Common myeloid progenitor, CD34-positive (primary cell): ENCODE measurements around the gene ITGA11.

Experiments
- CTCF ChIA-PET: fragments of 350-600 bp; sonication (Branson Sonifier 250); formaldehyde crosslinking; loops from one replicate; lab custom pipeline; 2021; ENCODE audit warnings: antibody characterized with exemption; lab: Charles Lee
- POLR2A ChIA-PET: fragments of 350-600 bp; sonication (Branson Sonifier 250); formaldehyde crosslinking; loops from one replicate; lab custom pipeline; 2021; ENCODE audit warnings: antibody characterized with exemption; lab: Charles Lee
- DNase-seq, 3 donors: peaks; one replicate each; pipeline versions ENCODE4 v3.0.0 to v3.0.0-alpha.2; 2013
- H3K27ac ChIP-seq, 2 experiments: 1 replicate in 1 of 2; 2 replicates in 1 of 2; pipeline ENCODE4 v1.7.0; 2013; ENCODE audit warnings: inconsistent platforms in 2 of 2, low read length in 2 of 2, mild to moderate bottlenecking in 2 of 2, low read depth in 1 of 2, moderate library complexity in 1 of 2; ENCODE audit not compliant: severe bottlenecking in 2 of 2, insufficient read depth in 1 of 2, poor library complexity in 1 of 2
- H3K27me3 ChIP-seq, 5 experiments: replicated peaks in 2 of 5; 1 replicate in 3 of 5; 2 replicates in 2 of 5; pipeline versions ENCODE4 v1.6.1 to v1.7.0; 2013; ENCODE audit warnings: low read length in 4 of 5, mild to moderate bottlenecking in 2 of 5, moderate library complexity in 2 of 5, inconsistent platforms in 1 of 5; ENCODE audit not compliant: insufficient read depth in 5 of 5, control insufficient read depth in 4 of 5
- H3K36me3 ChIP-seq, 4 experiments: 1 replicate in 2 of 4; 2 replicates in 2 of 4; pipeline versions ENCODE4 v1.6.1 to v1.7.0; 2013; ENCODE audit warnings: low read length in 3 of 4, control low read depth in 1 of 4, mild to moderate bottlenecking in 1 of 4; ENCODE audit not compliant: control insufficient read depth in 4 of 4, insufficient read depth in 4 of 4
- H3K4me1 ChIP-seq, 4 experiments: 1 replicate in 3 of 4; 2 replicates in 1 of 4; pipeline versions ENCODE4 v1.6.1 to v1.7.1; 2013; ENCODE audit warnings: low read length in 3 of 4, mild to moderate bottlenecking in 3 of 4, control low read depth in 1 of 4, inconsistent platforms in 1 of 4, moderate library complexity in 1 of 4; ENCODE audit not compliant: control insufficient read depth in 4 of 4, insufficient read depth in 4 of 4; ENCODE audit errors: control extremely low read depth in 1 of 4
- H3K4me3 ChIP-seq, 7 experiments: 1 replicate in 4 of 7; 2 replicates in 3 of 7; pipeline versions ENCODE4 v1.5.1 to v1.7.0; 2013; ENCODE audit warnings: mild to moderate bottlenecking in 7 of 7, low read length in 6 of 7, moderate library complexity in 6 of 7, inconsistent platforms in 2 of 7, low read depth in 2 of 7, control low read depth in 1 of 7; ENCODE audit not compliant: insufficient read depth in 4 of 7, control insufficient read depth in 1 of 7; ENCODE audit errors: extremely low read depth in 1 of 7
- H3K9me3 ChIP-seq, 5 experiments: 1 replicate in 4 of 5; 2 replicates in 1 of 5; pipeline versions ENCODE4 v1.6.1 to v1.7.1; 2013; ENCODE audit warnings: low read length in 4 of 5, mild to moderate bottlenecking in 2 of 5, inconsistent platforms in 1 of 5, low read depth in 1 of 5, moderate library complexity in 1 of 5; ENCODE audit not compliant: control insufficient read depth in 4 of 5, insufficient read depth in 2 of 5; ENCODE audit errors: control extremely low read depth in 1 of 5
- WGBS: methylation state at CpG from one replicate; pipeline ENCODE4 v1.1.5; 2013; ENCODE audit not compliant: insufficient coverage; 5-methylcytosine and 5-hydroxymethylcytosine counted together

Gene ITGA11

DNA sequence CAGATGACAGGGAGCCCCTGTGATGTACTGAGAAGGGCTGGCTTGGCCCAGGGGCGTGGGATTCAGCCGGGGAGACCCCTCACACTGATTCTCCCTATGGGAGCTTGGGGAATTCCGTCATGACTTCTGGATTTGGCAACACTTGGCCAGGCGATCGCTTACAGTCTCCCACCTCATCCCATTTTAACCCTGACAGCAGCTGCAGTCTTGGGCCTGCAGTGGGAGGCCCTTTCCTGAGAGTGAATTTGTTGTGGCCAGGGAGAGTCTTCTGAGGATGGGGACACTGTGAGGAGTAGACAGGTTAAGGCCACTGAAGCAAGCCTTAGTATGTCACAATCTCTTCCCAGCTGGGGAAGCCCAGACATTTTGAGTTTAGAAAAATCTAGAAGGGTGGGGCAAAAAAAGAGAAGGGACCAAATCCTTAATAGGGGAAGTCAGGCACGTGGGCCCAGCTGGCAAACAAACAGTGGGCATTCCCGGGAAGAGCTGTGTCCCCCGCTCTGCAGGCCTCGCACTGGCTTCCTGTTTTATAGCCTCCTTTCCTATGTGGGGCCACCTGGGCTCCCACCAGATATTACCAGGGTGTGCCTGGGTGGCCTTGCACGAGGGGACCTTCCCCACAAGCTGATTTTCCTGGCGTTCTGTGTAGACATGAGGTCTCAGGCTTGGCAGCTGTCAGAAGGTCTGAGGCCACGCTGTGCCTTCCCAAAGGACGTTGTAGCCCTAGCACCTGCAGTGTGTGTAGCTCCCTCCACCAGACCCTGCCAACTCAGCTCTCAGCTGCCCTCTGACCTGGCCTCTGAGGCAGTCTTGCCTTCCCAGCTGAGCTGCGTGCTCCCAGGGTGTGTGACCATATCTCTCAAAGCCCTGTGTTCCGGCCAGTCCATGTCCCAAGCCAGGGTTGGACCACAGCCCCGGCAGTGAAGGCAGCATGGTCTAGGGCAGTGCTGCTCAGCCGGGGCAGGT lies 89.9 kb downstream of the ITGA11 start:
- no peaks in the 10 kb centered on the region for H3K27me3 ChIP-seq
- POLR2A ChIA-PET, result interaction anchor here (0.9 kb wide), 1 partner anchor 110 kb away, joined by 3 read pairs; no protein-coding TSS in a partner anchor
- no peaks in the 10 kb centered on the region for H3K9me3 ChIP-seq
- H3K4me1 ChIP-seq, result peaks cover 0 to 27% (median 13%) of the 10 kb centered on the region in 4 experiments
- 60% methylated on average over 9 of the region's 17 CpGs for WGBS
- no peak overlapping the region for H3K4me3 ChIP-seq
- no peak overlapping the region for H3K27ac ChIP-seq
- H3K36me3 ChIP-seq, result no peaks in the 10 kb centered on the region
- no peak for DNase-seq
- CTCF ChIA-PET, result interaction anchor here (0.9 to 2.3 kb wide), 6 partner anchors 8 to 208 kb away, joined by 3 to 7 read pairs (median 3); no protein-coding TSS in a partner anchor

DNA sequence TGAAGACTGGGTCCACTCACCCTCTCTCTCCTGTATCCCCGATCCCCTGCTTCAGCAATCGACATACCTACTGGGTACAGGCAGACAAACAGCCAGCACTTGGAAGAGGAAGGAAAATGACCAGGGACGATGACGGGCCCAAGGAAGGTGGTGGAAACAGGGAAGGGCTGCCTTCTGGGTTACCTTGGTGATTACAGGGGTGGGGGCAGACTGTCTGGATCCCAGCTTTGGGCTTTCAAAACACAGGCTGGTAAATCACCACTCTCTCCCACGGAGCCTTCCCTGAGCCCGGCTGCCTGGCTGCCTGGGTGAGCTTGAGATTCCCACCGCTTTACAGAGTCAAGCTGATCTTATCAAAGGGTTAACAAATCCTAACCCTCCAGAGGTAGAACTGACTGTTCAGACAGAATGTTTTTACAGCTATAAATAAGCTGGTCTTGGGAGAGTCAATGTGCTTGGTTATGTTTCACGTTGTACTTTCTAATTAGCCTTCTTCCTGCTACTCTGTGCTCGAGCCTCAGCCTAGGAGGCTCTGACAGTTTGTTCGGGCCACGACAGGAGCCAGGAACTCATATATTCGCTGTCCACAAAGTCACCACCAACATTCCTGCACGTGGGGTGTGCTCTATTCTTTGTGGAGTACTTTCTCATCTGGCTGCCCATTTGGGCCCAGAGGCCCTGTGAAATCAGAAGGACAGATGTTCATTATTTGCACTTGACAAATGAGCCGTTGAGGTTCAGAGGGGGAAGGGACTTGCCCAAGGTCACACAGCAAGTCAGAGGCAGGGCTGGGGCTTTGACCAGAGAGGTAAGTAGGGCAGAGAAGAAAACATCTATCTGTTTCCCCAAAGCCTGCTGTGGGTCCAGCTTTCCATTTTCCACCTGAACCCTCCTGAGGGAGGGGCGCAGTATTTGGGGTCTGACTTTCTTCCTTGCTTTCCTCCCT lies 91.0 kb downstream of the ITGA11 start:
- ChIA-PET CTCF (no interaction called here), POLR2A (interaction anchor here (0.6 kb wide), 1 partner anchor 40 kb away, joined by 3 read pairs; no protein-coding TSS in a partner anchor)
- 74% methylated on average over 12 of the region's 15 CpGs for WGBS
- DNase-seq, result no peak
- peaks cover 0 to 27% (median 13%) of the 10 kb centered on the region in 4 experiments for H3K4me1 ChIP-seq
- no peaks in the 10 kb centered on the region for H3K36me3 ChIP-seq
- H3K27me3 ChIP-seq, result no peaks in the 10 kb centered on the region
- H3K9me3 ChIP-seq, result no peaks in the 10 kb centered on the region
- H3K4me3 ChIP-seq, result no peak overlapping the region
- H3K27ac ChIP-seq, result no peak overlapping the region

DNA sequence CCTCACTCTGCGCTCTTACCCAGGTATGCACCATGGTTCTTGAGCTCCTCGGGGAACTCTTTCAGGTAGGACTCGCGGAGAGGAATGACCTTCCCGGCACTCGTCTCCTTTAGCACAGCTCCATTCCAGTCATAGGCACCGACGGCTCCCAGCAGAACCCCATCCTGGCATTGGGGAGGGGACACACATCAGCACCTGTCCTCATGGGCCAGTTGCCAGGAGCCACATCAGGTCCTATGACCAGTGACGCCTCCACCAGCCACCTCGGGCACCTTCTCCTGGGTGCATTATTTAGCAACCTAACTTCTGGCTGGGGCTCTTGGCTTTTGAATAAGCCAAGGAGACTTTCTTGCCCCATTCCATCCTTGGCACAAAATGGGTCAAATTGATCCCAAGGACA lies 92.5 kb downstream of the ITGA11 start:
- Histone ChIP-seq H3K36me3 (no peaks in the 10 kb centered on the region), H3K4me1 (peaks cover 0 to 36% (median 25%) of the 10 kb centered on the region in 4 experiments), H3K4me3 (no peak overlapping the region), H3K9me3 (no peaks in the 10 kb centered on the region), H3K27ac (no peak overlapping the region), H3K27me3 (no peaks in the 10 kb centered on the region)
- ChIA-PET POLR2A (no interaction called here), CTCF (no interaction called here)
- WGBS, result 96% methylated on average over 9 of the region's 10 CpGs
- no peak for DNase-seq

- CTCF ChIA-PET, result interaction anchor here (1.1 to 1.2 kb wide), 2 partner anchors 9 to 27 kb away, joined by 3 read pairs; no protein-coding TSS in a partner anchor
- no peaks in the 10 kb centered on the region for H3K36me3 ChIP-seq
- 80% methylated on average over 6 of the region's 6 CpGs for WGBS
Observed at GRCh38 chr15:68337826-68338225, 94.1 kb downstream of the ITGA11 start.

GRCh38 chr15:68336516-68336915 lies 95.4 kb downstream of the ITGA11 start:
- POLR2A ChIA-PET, result interaction anchor here (0.7 kb wide), 1 partner anchor 15 kb away, joined by 3 read pairs; no protein-coding TSS in a partner anchor
- DNase-seq, result no peak
- Histone ChIP-seq H3K4me3 (no peak overlapping the region), H3K27ac (no peak overlapping the region), H3K9me3 (no peaks in the 10 kb centered on the region), H3K4me1 (peaks cover 0 to 32% (median 25%) of the 10 kb centered on the region in 4 experiments), H3K27me3 (no peaks in the 10 kb centered on the region), H3K36me3 (no peaks in the 10 kb centered on the region)
- WGBS, result 84% methylated on average over 3 of the region's 7 CpGs
- CTCF ChIA-PET, result interaction anchor here (1.1 kb wide), 1 partner anchor 30 kb away, joined by 5 read pairs; no protein-coding TSS in a partner anchor

More at GRCh38 chr15:68337826-68338225, 94.1 kb downstream of the ITGA11 start:
- no peak overlapping the region for H3K27ac ChIP-seq
- POLR2A ChIA-PET, result interaction anchor here (0.7 kb wide), 1 partner anchor 11 kb away, joined by 3 read pairs; no protein-coding TSS in a partner anchor
- H3K9me3 ChIP-seq, result no peaks in the 10 kb centered on the region
- H3K27me3 ChIP-seq, result no peaks in the 10 kb centered on the region
- no peak overlapping the region for H3K4me3 ChIP-seq
- H3K4me1 ChIP-seq, result peaks cover 0 to 45% (median 37%) of the 10 kb centered on the region in 4 experiments
- no peak for DNase-seq

GRCh38 chr15:68335655-68336054 lies 96.3 kb downstream of the ITGA11 start:
- Histone ChIP-seq H3K4me1 (peaks cover 0 to 26% (median 24%) of the 10 kb centered on the region in 4 experiments), H3K27ac (no peak overlapping the region), H3K36me3 (no peaks in the 10 kb centered on the region), H3K9me3 (no peaks in the 10 kb centered on the region), H3K4me3 (no peak overlapping the region), H3K27me3 (no peaks in the 10 kb centered on the region)
- DNase-seq, result no peak
- ChIA-PET POLR2A (no interaction called here), CTCF (interaction anchor here (1.9 kb wide), 1 partner anchor 29 kb away, joined by 6 read pairs; no protein-coding TSS in a partner anchor)
- WGBS, result 66% methylated on average over 14 of the region's 14 CpGs
